SK-N-SH (cell line): ENCODE measurements around the gene ANKH.
A peak's percentile ranks its signal among the peaks of the same experiment; 100 is the strongest.

ENCODE experiments used
- CTCF ChIP-seq: fragments of 200-600 bp; sonication (generic); IDR thresholded peaks from 2 replicates; pipeline ENCODE4 v1.6.1; 2017; ENCODE audit warnings: antibody characterized with exemption, mild to moderate bottlenecking, moderate library complexity
- SMC3 ChIP-seq: IDR thresholded peaks from 2 replicates; pipeline ENCODE4 v1.6.1; 2012; ENCODE audit warnings: low read depth, low read length, improper control_type of control experiment

GRCh38 chr5:14727428-14727865, 144.1 kb downstream of the ANKH start:
- TF ChIP-seq CTCF: peak; percentile 96
- TF ChIP-seq SMC3: peak; percentile 99
